HEK293T (cell line): ENCODE measurements around the gene STK32A.

Experiments used
- CTCF ChIA-PET: fragments of 350-600 bp; formaldehyde crosslinking; extraction: SDS; loops from one replicate; lab custom pipeline; 2021; ENCODE audit warnings: antibody characterized with exemption, inconsistent platforms; lab: Yijun Ruan, JAX
- POLR2A ChIA-PET: fragments of 350-600 bp; formaldehyde crosslinking; extraction: SDS; loops from one replicate; lab custom pipeline; 2020; ENCODE audit warnings: antibody characterized with exemption, inconsistent platforms; lab: Yijun Ruan, JAX
- DNase-seq: peaks from one replicate; pipeline ENCODE4 v3.0.0; 2012; ENCODE audit warnings: mixed read lengths; ENCODE audit errors: extremely low spot score
- ARNT ChIP-seq: fragments of 450-650 bp; IDR thresholded peaks from 2 replicates; pipeline ENCODE4 v1.6.1; 2017; ENCODE audit warnings: mild to moderate bottlenecking
- BHLHE40 ChIP-seq: fragments of 450-650 bp; IDR thresholded peaks from 2 replicates; pipeline ENCODE4 v1.6.1; 2016; ENCODE audit warnings: mild to moderate bottlenecking, moderate library complexity, borderline replicate concordance
- CTBP1 ChIP-seq: fragments of 450-650 bp; IDR thresholded peaks from 2 replicates; pipeline ENCODE4 v1.6.1; 2016; ENCODE audit warnings: borderline replicate concordance
- ELF4 ChIP-seq: fragments of 450-650 bp; IDR thresholded peaks from 2 replicates; pipeline ENCODE4 v1.6.1; 2017; ENCODE audit warnings: antibody characterized with exemption
- FOXA1 ChIP-seq: fragments of 450-650 bp; IDR thresholded peaks from 2 replicates; pipeline ENCODE4 v1.6.1; 2016; ENCODE audit warnings: mild to moderate bottlenecking
- FOXK2 ChIP-seq: fragments of 450-650 bp; IDR thresholded peaks from 2 replicates; pipeline ENCODE4 v1.6.1; 2016; ENCODE audit warnings: mild to moderate bottlenecking
- FOXM1 ChIP-seq: fragments of 450-650 bp; IDR thresholded peaks from 2 replicates; pipeline ENCODE4 v1.6.1; 2017; ENCODE audit warnings: mild to moderate bottlenecking, borderline replicate concordance
- HDGF ChIP-seq: fragments of 450-650 bp; IDR thresholded peaks from 2 replicates; pipeline ENCODE4 v1.6.1; 2017; ENCODE audit warnings: antibody characterized with exemption, borderline replicate concordance
- L3MBTL2 ChIP-seq: fragments of 450-650 bp; conservative IDR thresholded peaks from 2 replicates; pipeline ENCODE4 v1.6.1; 2016; ENCODE audit warnings: mild to moderate bottlenecking
- LEF1 ChIP-seq: fragments of 450-650 bp; IDR thresholded peaks from 2 replicates; pipeline ENCODE4 v1.6.1; 2017; ENCODE audit warnings: mild to moderate bottlenecking, borderline replicate concordance
- NFRKB ChIP-seq: fragments of 450-650 bp; IDR thresholded peaks from 2 replicates; pipeline ENCODE4 v1.6.1; 2016; ENCODE audit warnings: mild to moderate bottlenecking, moderate library complexity
- SP1 ChIP-seq: fragments of 450-650 bp; IDR thresholded peaks from 2 replicates; pipeline ENCODE4 v1.6.1; 2017
- SUZ12 ChIP-seq: fragments of 450-650 bp; IDR thresholded peaks from 2 replicates; pipeline ENCODE4 v1.6.1; 2016; ENCODE audit warnings: mild to moderate bottlenecking
- TARDBP ChIP-seq: fragments of 450-650 bp; IDR thresholded peaks from 2 replicates; pipeline ENCODE4 v1.6.1; 2016
- ZNF384 ChIP-seq: fragments of 450-650 bp; IDR thresholded peaks from 2 replicates; pipeline ENCODE4 v1.6.1; 2016
- TF ChIP-seq, protein P1 (sequence below): fragments of 450-650 bp; IDR thresholded peaks from 2 replicates; pipeline ENCODE4 v1.6.1; 2016

Gene STK32A

DNA sequence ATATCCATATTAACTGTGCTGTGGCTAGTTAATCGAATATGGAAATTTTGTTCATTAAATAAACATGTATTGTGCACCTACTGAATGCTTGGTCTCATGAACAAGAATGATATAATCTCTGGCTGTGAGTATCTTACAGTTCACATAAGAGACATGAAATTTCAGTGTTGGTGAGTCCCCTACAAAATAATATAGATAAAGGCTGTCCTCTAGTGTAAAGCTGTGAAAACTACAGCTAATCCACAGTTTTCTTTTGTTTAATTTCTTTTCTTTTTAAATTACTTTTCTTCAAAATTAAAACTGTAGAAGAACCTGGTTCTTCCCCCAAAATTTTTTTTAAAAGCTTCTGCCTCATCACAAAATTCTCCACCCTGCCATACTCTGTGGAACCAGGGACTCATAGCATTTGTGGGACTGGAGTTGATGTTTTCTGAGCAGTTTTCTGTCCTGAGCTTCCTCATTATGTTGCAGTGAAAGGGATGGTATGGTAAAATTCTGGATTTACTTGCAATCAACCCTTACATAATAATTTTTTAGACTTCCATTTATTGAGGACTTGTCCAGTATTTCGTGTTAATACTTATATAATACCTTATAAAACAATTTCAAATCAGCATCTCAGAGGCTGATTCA, 135.0 kb downstream of the STK32A start:
- TF ChIP-seq FOXM1 (no peak), SUZ12 (no peak), TARDBP (no peak), L3MBTL2 (no peak)
- DNase-seq = no peak
- ChIA-PET CTCF (interaction anchor here (0.7 to 1.6 kb wide), 5 partner anchors 19 to 831 kb away, joined by 3 to 8 read pairs (median 4); partner anchors contain the start of gene STK32A), POLR2A (no interaction called here)

GRCh38 chr5:147371290-147371689, 136.5 kb downstream of the STK32A start:
- ChIA-PET POLR2A (no interaction called here), CTCF (no interaction called here)
- DNase-seq = no peak
- TF ChIP-seq L3MBTL2 = no peak
- TF ChIP-seq TARDBP = no peak
- no peak for TF ChIP-seq ARNT
- TF ChIP-seq BHLHE40 = no peak
- no peak for TF ChIP-seq SP1
- TF ChIP-seq ELF4 = no peak
- TF ChIP-seq CTBP1 = no peak
- no peak for TF ChIP-seq HDGF
- no peak for TF ChIP-seq LEF1
- no peak for TF ChIP-seq ZNF384
- no peak for TF ChIP-seq FOXM1
- no peak for TF ChIP-seq NFRKB
- TF ChIP-seq, protein P1, sequence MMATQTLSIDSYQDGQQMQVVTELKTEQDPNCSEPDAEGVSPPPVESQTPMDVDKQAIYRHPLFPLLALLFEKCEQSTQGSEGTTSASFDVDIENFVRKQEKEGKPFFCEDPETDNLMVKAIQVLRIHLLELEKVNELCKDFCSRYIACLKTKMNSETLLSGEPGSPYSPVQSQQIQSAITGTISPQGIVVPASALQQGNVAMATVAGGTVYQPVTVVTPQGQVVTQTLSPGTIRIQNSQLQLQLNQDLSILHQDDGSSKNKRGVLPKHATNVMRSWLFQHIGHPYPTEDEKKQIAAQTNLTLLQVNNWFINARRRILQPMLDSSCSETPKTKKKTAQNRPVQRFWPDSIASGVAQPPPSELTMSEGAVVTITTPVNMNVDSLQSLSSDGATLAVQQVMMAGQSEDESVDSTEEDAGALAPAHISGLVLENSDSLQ = no peak
- no peak for TF ChIP-seq FOXA1
- no peak for TF ChIP-seq FOXK2
- no peak for TF ChIP-seq SUZ12

- TF ChIP-seq SUZ12 (no peak), FOXM1 (no peak), NFRKB (no peak), L3MBTL2 (no peak), HDGF (no peak), ARNT (no peak), BHLHE40 (no peak), ELF4 (no peak), ZNF384 (no peak), TARDBP (no peak), SP1 (no peak), FOXA1 (no peak), FOXK2 (no peak), CTBP1 (no peak)
- TF ChIP-seq, protein P1 = no peak
Observed at GRCh38 chr5:147372191-147372590, 137.4 kb downstream of the STK32A start.

GRCh38 chr5:147373328-147373727, 138.5 kb downstream of the STK32A start:
- CTCF ChIA-PET = no interaction called here
- POLR2A ChIA-PET = no interaction called here

More at GRCh38 chr5:147372191-147372590, 137.4 kb downstream of the STK32A start:
- ChIA-PET CTCF (no interaction called here), POLR2A (no interaction called here)
- no peak for DNase-seq

DNA sequence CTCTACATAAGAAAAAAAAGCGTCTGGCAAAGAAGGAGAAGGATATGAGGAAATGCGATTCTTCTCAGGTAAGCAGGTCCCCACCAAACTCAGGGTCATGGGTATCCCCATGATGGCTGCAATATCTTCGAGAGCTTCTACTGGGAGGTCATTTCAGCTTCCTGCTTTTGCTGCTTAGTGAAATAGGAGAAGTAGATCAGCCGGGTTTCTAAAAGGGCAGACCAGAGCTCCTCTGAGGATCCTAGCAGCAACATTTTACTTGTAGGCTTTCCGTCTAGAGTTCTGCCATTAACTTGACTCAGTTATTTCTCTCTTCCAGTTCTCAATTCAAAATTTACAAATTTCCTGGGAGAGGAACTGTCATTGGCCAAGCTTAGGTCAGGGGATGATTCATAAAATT, 140.3 kb downstream of the STK32A start:
- CTCF ChIA-PET = interaction anchor here (1.6 kb wide), 1 partner anchor 12 kb away, joined by 3 read pairs; no protein-coding TSS in a partner anchor
- DNase-seq = no peak

More at GRCh38 chr5:147373328-147373727, 138.5 kb downstream of the STK32A start:
- DNase-seq = no peak
- TF ChIP-seq LEF1 = no peak
- no peak for TF ChIP-seq ELF4
- TF ChIP-seq HDGF = no peak
- TF ChIP-seq NFRKB = no peak
- no peak for TF ChIP-seq SUZ12
- no peak for TF ChIP-seq FOXM1
- no peak for TF ChIP-seq SP1
- TF ChIP-seq CTBP1 = no peak
- TF ChIP-seq FOXA1 = no peak
- no peak for TF ChIP-seq BHLHE40
- no peak for TF ChIP-seq TARDBP
- TF ChIP-seq FOXK2 = no peak
- TF ChIP-seq ZNF384 = no peak
- TF ChIP-seq L3MBTL2 = no peak
- TF ChIP-seq, protein P1 = no peak
- no peak for TF ChIP-seq ARNT

More for the DNA sequence above, 140.3 kb downstream of the STK32A start:
- TF ChIP-seq CTBP1 = no peak
- no peak for TF ChIP-seq L3MBTL2
- TF ChIP-seq FOXA1 = no peak
- TF ChIP-seq ELF4 = no peak
- TF ChIP-seq, protein P1 = no peak
- no peak for TF ChIP-seq HDGF
- no peak for TF ChIP-seq TARDBP
- TF ChIP-seq BHLHE40 = no peak
- no peak for TF ChIP-seq FOXM1
- TF ChIP-seq ZNF384 = no peak
- TF ChIP-seq FOXK2 = no peak
- TF ChIP-seq SUZ12 = no peak
- TF ChIP-seq LEF1 = no peak
- no peak for TF ChIP-seq NFRKB
- no peak for TF ChIP-seq SP1
- POLR2A ChIA-PET = no interaction called here
